HG02798 (cell line): ENCODE measurements around the gene ACVR1.

ENCODE experiments used
- ATAC-seq: cut with Tn5 transposase; IDR thresholded peaks from one replicate; pipeline ENCODE4 v1.9.1; 2021; ENCODE audit warnings: mild to moderate bottlenecking; ENCODE audit not compliant: unreplicated experiment, poor library complexity

The ACVR1 gene

GRCh38 chr2:157803476-157803875 is 72.7 kb downstream of the ACVR1 start:
- ATAC-seq: no peak

- no peak for ATAC-seq
Measured at GRCh38 chr2:157800838-157801495, 75.2 kb downstream of the ACVR1 start.

- ATAC-seq: no peak
Measured at GRCh38 chr2:157793053-157793612, 83.0 kb downstream of the ACVR1 start.

- no peak for ATAC-seq
Measured at GRCh38 chr2:157792335-157793052, 83.6 kb downstream of the ACVR1 start.

GRCh38 chr2:157790780-157791179 is 85.3 kb downstream of the ACVR1 start:
- ATAC-seq: no peak

GRCh38 chr2:157789933-157790511 is 86.1 kb downstream of the ACVR1 start:
- peak; percentile 49 for ATAC-seq

GRCh38 chr2:157789256-157789655 is 86.9 kb downstream of the ACVR1 start:
- ATAC-seq: no peak

- ATAC-seq: no peak
Measured at GRCh38 chr2:157788201-157788600, 87.9 kb downstream of the ACVR1 start.

GRCh38 chr2:157787364-157787938 is 88.7 kb downstream of the ACVR1 start:
- ATAC-seq: no peak

GRCh38 chr2:157786663-157787363 is 89.3 kb downstream of the ACVR1 start:
- ATAC-seq: no peak

GRCh38 chr2:157785866-157786662 is 90.1 kb downstream of the ACVR1 start:
- no peak for ATAC-seq

GRCh38 chr2:157785200-157785599 is 90.9 kb downstream of the ACVR1 start:
- ATAC-seq: no peak

- no peak for ATAC-seq
Measured at GRCh38 chr2:157784823-157785175, 91.3 kb downstream of the ACVR1 start.

GRCh38 chr2:157784169-157784822 is 91.8 kb downstream of the ACVR1 start:
- no peak for ATAC-seq

- no peak for ATAC-seq
Measured at GRCh38 chr2:157783245-157783644, 92.9 kb downstream of the ACVR1 start.

- no peak for ATAC-seq
Measured at GRCh38 chr2:157782057-157782845, 93.9 kb downstream of the ACVR1 start.

GRCh38 chr2:157780211-157780610 is 95.9 kb downstream of the ACVR1 start:
- ATAC-seq: no peak

- ATAC-seq: no peak
Measured at GRCh38 chr2:157779794-157780193, 96.3 kb downstream of the ACVR1 start.
